ENCODE data around the gene MAPK8.

- TF ChIP-seq, protein P1, sequence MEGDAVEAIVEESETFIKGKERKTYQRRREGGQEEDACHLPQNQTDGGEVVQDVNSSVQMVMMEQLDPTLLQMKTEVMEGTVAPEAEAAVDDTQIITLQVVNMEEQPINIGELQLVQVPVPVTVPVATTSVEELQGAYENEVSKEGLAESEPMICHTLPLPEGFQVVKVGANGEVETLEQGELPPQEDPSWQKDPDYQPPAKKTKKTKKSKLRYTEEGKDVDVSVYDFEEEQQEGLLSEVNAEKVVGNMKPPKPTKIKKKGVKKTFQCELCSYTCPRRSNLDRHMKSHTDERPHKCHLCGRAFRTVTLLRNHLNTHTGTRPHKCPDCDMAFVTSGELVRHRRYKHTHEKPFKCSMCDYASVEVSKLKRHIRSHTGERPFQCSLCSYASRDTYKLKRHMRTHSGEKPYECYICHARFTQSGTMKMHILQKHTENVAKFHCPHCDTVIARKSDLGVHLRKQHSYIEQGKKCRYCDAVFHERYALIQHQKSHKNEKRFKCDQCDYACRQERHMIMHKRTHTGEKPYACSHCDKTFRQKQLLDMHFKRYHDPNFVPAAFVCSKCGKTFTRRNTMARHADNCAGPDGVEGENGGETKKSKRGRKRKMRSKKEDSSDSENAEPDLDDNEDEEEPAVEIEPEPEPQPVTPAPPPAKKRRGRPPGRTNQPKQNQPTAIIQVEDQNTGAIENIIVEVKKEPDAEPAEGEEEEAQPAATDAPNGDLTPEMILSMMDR (conservative IDR thresholded peaks at IDR 0.05) = no peak
- no peak for TF ChIP-seq ZFX (IDR thresholded peaks at IDR 0.05)
Measured at GRCh38 chr10:48410503-48410902, 104.0 kb downstream of the MAPK8 start.
